Measurements from ENCODE around the gene SLC46A1. TPM values are rescaled to one million over a fixed set of nuclear protein-coding genes. Genes with fewer than 3 reads are reported as not detected.

SLC46A1 gene
- total and polyA plus RNA-seq, 10 of the 15 experiments (the other 5 are each of a cell fraction or from before 2014, with no cell fraction given), result 1.7 to 6.9 (median 4.0) TPM

DNA sequence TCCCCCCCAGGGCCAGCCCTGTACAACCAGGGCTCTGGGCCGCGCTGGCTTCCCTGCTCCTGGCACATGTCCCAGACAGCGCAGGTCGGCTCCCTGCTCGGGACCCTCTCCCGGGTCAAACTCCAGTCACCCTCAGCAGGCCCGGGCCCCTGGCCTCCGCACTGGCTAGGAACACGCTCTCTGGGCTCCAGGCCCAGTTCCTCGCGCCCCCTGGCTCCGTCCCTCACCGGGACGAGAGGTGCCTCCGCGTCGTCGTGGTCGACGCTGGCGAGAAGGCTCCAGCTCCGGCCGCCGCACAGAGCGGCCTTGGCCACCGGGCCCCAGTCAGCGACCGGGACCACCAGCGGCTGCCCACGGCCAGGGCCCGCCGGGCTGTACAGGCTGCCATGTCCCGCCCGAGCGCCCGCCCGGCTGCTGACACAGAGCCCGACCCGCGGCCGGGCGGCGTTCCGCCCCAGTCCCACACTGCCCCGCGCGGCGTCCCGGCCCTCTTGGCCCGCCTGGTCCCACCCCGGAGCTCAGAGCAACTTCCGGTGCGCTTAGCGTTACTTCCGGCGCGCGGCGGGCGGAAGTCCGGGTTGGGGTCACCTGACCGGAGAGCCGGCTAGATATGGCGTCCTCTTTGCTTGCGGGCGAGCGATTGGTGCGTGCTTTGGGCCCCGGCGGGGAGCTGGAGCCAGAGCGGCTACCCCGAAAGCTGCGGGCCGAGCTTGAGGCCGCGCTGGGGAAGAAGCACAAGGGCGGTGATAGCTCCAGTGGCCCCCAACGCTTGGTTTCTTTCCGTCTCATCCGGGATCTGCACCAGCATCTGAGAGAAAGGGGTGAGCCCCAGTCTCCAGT lies 48.7 kb downstream of the SLC46A1 start, which contains the start of gene POLDIP2 (continued):
- TF ChIP-seq SRF (IDR thresholded peaks at IDR 0.05; ENCODE audit: low read depth in 2 of 2, low read length in 2 of 2) (peak; percentile 36 to 80; a peak in 3 of 4 replicates), SIN3A (IDR thresholded peaks at IDR 0.05; ENCODE audit: low read depth, low read length) (peak; percentile 94), RCOR1 (conservative IDR thresholded peaks at IDR 0.05; ENCODE audit: low read depth, low read length) (no peak), YY1 (IDR thresholded peaks at IDR 0.05; ENCODE audit: low read depth, low read length) (peak; percentile 98), CHD2 (IDR thresholded peaks at IDR 0.05; ENCODE audit: borderline replicate concordance, low read depth, low read length) (peak; percentile 74; the same call in 1 of the 2 replicates), RAD21 (IDR thresholded peaks at IDR 0.05; ENCODE audit: insufficient read depth, low read depth, low read length) (no peak), CBFB (IDR thresholded peaks at IDR 0.05; ENCODE audit: low read depth) (peak; percentile 75), ZNF207 (IDR thresholded peaks at IDR 0.05; ENCODE audit: borderline replicate concordance) (peak; percentile 57; the same call in 1 of the 2 replicates), NR2F1 (conservative IDR thresholded peaks at IDR 0.05) (peak; percentile 64), TAF1 (IDR thresholded peaks at IDR 0.05; ENCODE audit: borderline replicate concordance, low read depth, low read length) (peak; percentile 95), SREBF2 (IDR thresholded peaks at IDR 0.05; ENCODE audit: low read length) (peak; percentile 69), TCF7 (IDR thresholded peaks at IDR 0.05; ENCODE audit: borderline replicate concordance) (no peak), POLR2AphosphoS2 (IDR thresholded peaks at IDR 0.05; ENCODE audit: low read depth, low read length) (peak; percentile 67; the same call in 1 of the 2 replicates), HDAC2 (IDR thresholded peaks at IDR 0.05) (peak; percentile 97), CBX5 (IDR thresholded peaks at IDR 0.05; ENCODE audit: low read depth) (no peak), RELA (IDR thresholded peaks at IDR 0.05; ENCODE audit: borderline replicate concordance, partially characterized antibody) (peak; percentile 30), MTA2 (IDR thresholded peaks at IDR 0.05; ENCODE audit: low read depth) (no peak), CEBPB (IDR thresholded peaks at IDR 0.05; ENCODE audit: borderline replicate concordance in 1 of 2, low read depth in 2 of 2, low read length in 2 of 2) (no peak)
- TF ChIP-seq, protein P1, sequence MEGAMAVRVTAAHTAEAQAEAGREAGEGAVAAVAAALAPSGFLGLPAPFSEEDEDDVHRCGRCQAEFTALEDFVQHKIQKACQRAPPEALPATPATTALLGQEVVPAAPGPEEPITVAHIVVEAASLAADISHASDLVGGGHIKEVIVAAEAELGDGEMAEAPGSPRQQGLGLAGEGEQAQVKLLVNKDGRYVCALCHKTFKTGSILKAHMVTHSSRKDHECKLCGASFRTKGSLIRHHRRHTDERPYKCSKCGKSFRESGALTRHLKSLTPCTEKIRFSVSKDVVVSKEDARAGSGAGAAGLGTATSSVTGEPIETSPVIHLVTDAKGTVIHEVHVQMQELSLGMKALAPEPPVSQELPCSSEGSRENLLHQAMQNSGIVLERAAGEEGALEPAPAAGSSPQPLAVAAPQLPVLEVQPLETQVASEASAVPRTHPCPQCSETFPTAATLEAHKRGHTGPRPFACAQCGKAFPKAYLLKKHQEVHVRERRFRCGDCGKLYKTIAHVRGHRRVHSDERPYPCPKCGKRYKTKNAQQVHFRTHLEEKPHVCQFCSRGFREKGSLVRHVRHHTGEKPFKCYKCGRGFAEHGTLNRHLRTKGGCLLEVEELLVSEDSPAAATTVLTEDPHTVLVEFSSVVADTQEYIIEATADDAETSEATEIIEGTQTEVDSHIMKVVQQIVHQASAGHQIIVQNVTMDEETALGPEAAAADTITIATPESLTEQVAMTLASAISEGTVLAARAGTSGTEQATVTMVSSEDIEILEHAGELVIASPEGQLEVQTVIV (IDR thresholded peaks at IDR 0.05; ENCODE audit: borderline replicate concordance, partially characterized antibody), result peak; percentile 51
- TF ChIP-seq, protein P2, sequence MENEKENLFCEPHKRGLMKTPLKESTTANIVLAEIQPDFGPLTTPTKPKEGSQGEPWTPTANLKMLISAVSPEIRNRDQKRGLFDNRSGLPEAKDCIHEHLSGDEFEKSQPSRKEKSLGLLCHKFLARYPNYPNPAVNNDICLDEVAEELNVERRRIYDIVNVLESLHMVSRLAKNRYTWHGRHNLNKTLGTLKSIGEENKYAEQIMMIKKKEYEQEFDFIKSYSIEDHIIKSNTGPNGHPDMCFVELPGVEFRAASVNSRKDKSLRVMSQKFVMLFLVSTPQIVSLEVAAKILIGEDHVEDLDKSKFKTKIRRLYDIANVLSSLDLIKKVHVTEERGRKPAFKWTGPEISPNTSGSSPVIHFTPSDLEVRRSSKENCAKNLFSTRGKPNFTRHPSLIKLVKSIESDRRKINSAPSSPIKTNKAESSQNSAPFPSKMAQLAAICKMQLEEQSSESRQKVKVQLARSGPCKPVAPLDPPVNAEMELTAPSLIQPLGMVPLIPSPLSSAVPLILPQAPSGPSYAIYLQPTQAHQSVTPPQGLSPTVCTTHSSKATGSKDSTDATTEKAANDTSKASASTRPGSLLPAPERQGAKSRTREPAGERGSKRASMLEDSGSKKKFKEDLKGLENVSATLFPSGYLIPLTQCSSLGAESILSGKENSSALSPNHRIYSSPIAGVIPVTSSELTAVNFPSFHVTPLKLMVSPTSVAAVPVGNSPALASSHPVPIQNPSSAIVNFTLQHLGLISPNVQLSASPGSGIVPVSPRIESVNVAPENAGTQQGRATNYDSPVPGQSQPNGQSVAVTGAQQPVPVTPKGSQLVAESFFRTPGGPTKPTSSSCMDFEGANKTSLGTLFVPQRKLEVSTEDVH (IDR thresholded peaks at IDR 0.05; ENCODE audit: low read depth, partially characterized antibody), result peak; percentile 84
- TF ChIP-seq, protein P3, sequence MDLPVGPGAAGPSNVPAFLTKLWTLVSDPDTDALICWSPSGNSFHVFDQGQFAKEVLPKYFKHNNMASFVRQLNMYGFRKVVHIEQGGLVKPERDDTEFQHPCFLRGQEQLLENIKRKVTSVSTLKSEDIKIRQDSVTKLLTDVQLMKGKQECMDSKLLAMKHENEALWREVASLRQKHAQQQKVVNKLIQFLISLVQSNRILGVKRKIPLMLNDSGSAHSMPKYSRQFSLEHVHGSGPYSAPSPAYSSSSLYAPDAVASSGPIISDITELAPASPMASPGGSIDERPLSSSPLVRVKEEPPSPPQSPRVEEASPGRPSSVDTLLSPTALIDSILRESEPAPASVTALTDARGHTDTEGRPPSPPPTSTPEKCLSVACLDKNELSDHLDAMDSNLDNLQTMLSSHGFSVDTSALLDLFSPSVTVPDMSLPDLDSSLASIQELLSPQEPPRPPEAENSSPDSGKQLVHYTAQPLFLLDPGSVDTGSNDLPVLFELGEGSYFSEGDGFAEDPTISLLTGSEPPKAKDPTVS (IDR thresholded peaks at IDR 0.05; ENCODE audit: low read depth, low read length), result no peak
- TF ChIP-seq, protein P4, sequence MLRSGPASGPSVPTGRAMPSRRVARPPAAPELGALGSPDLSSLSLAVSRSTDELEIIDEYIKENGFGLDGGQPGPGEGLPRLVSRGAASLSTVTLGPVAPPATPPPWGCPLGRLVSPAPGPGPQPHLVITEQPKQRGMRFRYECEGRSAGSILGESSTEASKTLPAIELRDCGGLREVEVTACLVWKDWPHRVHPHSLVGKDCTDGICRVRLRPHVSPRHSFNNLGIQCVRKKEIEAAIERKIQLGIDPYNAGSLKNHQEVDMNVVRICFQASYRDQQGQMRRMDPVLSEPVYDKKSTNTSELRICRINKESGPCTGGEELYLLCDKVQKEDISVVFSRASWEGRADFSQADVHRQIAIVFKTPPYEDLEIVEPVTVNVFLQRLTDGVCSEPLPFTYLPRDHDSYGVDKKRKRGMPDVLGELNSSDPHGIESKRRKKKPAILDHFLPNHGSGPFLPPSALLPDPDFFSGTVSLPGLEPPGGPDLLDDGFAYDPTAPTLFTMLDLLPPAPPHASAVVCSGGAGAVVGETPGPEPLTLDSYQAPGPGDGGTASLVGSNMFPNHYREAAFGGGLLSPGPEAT (IDR thresholded peaks at IDR 0.05; ENCODE audit: low read depth), result peak; percentile 100
